HUES6 (cell line): ENCODE results near the gene FAM20C.

Experiments used
- H3K27ac ChIP-seq: 2 replicates; pipeline ENCODE4 v1.7.0; 2013; ENCODE audit warnings: low read depth, mild to moderate bottlenecking, low read length, inconsistent platforms
- H3K27me3 ChIP-seq: 2 replicates; pipeline ENCODE4 v1.6.1; 2013; ENCODE audit warnings: low read length; ENCODE audit not compliant: control insufficient read depth, insufficient read depth
- H3K36me3 ChIP-seq: 2 replicates; pipeline ENCODE4 v1.6.1; 2013; ENCODE audit warnings: low read length; ENCODE audit not compliant: control insufficient read depth, insufficient read depth
- H3K4me1 ChIP-seq: 2 replicates; pipeline ENCODE4 v1.6.1; 2013; ENCODE audit warnings: low read length; ENCODE audit not compliant: control insufficient read depth, insufficient read depth
- H3K4me3 ChIP-seq: 2 replicates; pipeline ENCODE4 v1.5.1; 2013; ENCODE audit warnings: low read depth, low read length
- H3K9ac ChIP-seq: one replicate; pipeline ENCODE4 v1.6.1; 2013; ENCODE audit warnings: mild to moderate bottlenecking, low read length
- H3K9me3 ChIP-seq: 2 replicates; pipeline ENCODE4 v1.6.1; 2013; ENCODE audit warnings: low read depth, low read length; ENCODE audit not compliant: control insufficient read depth, insufficient read depth

FAM20C gene

DNA sequence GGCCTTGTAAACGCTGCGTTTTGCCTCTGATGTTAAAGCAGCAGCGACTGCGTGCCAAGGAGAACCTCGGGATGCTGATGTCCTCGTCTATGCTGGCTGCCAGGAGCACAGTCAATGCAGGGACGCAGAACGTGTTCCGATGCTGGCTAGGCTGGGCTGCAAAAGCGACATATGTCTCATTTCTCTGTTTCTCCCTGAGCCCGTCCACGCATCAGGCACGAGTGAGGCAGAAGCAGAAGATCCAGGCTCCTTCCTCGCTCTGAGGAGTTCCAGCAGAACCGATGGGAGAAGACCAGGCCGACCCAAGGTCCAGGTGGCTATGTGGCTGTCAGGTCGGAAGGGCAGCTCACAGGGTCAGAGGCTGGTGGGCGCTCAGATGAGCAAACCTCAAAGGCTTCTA is 93.9 kb downstream of the FAM20C start:
- Histone ChIP-seq H3K9me3 (peaks cover 14% of the 10 kb centered on the region), H3K4me1 (no peaks in the 10 kb centered on the region), H3K9ac (no peak overlapping the region), H3K27me3 (peaks cover 52% of the 10 kb centered on the region), H3K36me3 (no peaks in the 10 kb centered on the region), H3K27ac (no peak overlapping the region), H3K4me3 (no peak overlapping the region)

DNA sequence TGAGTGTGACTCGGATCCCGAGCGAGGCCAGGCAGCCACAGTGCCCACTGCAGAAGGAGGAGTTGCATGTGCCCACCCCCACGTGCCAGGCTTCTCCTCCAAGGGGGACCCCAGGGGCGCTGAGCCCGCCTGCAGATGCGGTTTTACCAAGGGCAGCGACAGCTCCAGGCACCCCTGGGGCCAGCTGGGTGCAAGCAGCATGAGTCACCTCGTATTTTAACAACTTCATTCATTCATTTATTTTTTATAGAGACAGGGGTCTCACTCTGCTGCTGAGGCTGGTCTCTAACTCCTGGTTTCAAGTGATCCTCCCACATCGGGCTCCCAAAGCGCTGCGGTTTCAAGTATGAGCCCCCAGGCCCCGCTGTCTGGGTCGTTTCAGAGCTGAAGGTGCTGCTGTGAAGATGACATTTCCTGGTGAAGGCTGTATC is 96.3 kb downstream of the FAM20C start:
- H3K4me3 ChIP-seq, result no peak overlapping the region
- no peaks in the 10 kb centered on the region for H3K36me3 ChIP-seq
- no peak overlapping the region for H3K9ac ChIP-seq
- peaks cover 71% of the 10 kb centered on the region for H3K27me3 ChIP-seq
- no peak overlapping the region for H3K27ac ChIP-seq
- no peaks in the 10 kb centered on the region for H3K4me1 ChIP-seq
- peaks cover 11% of the 10 kb centered on the region; the same call in 1 of the 2 replicates for H3K9me3 ChIP-seq

DNA sequence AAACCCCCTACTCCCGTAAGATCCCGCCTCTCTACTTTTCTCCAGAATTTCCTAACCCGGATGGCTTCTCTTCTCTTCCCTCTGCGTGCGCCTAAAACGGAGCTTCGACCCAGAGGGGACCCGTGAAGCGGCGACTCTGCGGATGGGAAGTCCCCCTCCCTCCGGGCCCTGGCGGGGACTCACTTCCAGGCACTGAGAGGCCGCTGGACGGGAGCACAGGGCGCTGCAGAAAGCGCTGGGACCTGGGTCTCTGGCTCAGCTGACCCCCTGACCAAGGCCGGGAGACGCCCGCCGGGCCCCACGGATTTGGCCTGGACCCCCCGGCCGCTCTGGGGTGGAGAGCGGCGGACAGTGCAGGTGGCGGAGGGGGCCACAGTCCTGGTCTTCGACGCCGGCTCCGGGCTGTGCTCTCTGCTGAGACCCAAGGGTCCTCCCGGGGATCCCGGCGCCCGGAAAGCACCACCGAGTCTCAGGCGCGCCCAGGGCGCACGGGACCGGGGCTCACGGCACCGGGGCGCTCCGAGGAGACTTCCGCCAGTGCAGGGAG is 96.9 kb downstream of the FAM20C start:
- Histone ChIP-seq H3K9me3 (peaks cover 11% of the 10 kb centered on the region; the same call in 1 of the 2 replicates), H3K4me1 (no peaks in the 10 kb centered on the region), H3K4me3 (peak overlapping the region; percentile 16; the same call in 1 of the 2 replicates), H3K9ac (no peak overlapping the region), H3K36me3 (no peaks in the 10 kb centered on the region), H3K27ac (no peak overlapping the region), H3K27me3 (peaks cover 71% of the 10 kb centered on the region)

DNA sequence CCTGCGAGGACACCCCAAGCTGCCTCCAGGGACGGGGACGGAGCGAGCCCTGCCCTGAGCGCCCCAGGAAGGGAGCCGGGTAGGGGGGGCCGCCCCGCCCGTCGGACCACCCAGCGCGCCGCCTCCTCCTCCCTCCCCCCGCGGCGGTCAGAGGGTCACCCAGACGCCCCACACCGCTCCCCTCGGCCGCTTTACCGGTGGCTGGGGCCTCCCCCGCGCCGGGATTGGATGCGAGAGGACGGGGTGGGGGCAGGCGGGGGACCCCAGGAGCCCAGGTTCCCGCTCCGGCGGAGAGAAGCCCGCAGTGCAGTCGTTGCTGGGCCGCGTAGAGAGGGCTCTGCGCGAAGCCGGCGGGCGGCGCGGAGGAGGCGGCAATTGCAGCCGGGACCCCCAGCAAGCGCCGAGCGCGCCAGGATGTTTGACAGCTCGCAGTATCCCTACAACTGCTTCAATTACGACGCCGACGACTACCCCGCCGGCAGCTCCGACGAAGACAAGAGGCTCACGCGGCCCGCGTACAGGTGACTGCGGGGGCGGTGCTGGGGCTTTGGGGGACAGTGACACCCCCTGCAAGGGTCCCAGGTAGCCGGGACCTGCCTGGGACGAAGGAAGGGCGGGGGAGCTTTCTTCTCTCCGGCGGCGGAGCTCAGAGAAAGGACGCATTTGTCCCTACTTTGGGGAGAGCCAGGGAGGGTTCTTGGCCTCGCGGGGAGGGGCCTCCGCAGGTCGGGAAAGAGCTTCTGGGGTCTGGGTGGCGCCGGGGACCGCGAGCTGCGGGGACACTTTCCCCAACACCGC is 97.6 kb downstream of the FAM20C start, which contains the start of gene FOXL3:
Gene FOXL3 (plus strand): TSS at position 415 of the 798 bp plus-strand sequence. CDS start 0 bp downstream, at position 415.
- H3K36me3 ChIP-seq, result no peaks in the 10 kb centered on the region
- H3K9me3 ChIP-seq, result peaks cover 11% of the 10 kb centered on the region; the same call in 1 of the 2 replicates
- H3K27me3 ChIP-seq, result peaks cover 67% of the 10 kb centered on the region

DNA sequence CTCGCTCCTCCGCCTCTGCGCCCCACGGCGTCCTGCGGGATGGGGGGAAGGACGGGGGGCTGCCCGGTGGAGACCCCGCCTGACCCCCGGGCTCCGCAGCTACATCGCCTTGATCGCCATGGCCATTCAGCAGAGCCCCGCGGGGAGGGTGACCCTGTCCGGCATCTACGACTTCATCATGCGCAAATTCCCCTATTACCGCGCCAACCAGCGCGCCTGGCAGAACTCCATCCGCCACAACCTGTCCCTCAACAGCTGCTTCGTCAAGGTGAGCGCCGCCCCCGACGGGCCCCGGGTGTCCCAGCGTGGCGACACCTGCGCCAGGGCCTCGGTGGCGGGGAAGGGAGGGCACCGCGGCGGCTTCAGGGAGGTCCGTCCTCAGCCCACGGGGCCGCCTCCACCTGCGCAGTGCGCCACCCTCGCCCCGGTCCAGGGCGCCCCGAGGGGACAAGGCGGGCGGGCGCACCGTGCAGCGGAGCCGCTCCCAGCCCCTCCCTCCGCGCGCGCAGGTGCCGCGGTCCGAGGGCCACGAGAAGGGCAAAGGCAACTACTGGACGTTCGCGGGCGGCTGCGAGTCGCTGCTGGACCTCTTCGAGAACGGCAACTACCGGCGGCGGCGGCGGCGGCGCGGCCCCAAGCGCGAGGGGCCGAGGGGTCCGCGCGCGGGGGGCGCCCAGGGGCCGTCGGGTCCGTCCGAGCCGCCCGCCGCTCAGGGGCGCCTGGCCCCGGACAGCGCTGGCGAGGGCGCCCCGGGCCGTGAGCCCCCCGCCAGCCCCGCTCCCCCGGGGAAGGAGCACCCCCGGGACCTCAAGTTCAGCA is 98.4 kb downstream of the FAM20C start:
- Histone ChIP-seq H3K4me3 (peak overlapping the region; percentile 29; the same call in 1 of the 2 replicates), H3K27me3 (peaks cover 61% of the 10 kb centered on the region), H3K9ac (no peak overlapping the region), H3K4me1 (no peaks in the 10 kb centered on the region), H3K36me3 (no peaks in the 10 kb centered on the region), H3K27ac (no peak overlapping the region), H3K9me3 (peaks cover 9% of the 10 kb centered on the region; the same call in 1 of the 2 replicates)

More for the DNA sequence above, 97.6 kb downstream of the FAM20C start, which contains the start of gene FOXL3:
- Histone ChIP-seq H3K27ac (no peak within 1 kb of the TSS), H3K4me1 (no peaks in the 10 kb centered on the region), H3K4me3 (peak within 1 kb of the TSS; percentile 29; the same call in 1 of the 2 replicates), H3K9ac (no peak within 1 kb of the TSS)

DNA sequence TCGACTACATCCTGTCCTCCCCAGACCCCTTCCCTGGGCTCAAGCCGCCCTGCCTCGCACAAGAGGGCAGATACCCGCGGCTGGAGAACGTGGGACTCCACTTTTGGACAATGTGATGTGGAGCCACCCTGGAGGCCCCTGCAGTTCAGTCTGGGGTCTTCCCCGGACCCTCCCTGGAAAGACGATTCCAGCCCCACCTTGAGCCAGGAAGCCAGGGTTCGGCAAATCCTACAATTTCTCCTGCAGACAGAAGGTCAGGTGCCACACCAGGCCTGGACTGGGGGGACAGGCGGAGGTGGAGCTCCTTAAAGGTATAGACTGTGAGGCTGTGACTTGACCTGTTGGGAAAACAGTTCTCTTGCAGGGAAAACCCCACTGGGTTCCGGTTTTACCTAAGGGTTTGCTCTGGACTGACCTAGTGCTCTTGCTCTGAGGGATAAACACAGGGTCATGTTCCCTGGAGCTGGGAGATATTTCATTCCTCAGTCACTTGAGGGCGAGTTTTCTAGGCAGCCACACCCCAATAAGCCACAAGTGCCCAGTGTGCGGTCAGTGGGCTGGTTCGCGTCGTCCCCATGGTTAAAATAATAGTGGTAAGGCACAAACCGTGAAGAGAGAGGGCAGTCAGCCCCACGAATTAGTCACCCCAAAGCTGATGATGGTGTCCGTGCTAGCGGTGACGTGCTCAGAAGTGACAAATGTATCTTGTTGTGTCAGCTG is 99.2 kb downstream of the FAM20C start:
- H3K9ac ChIP-seq, result no peak overlapping the region
- no peak overlapping the region for H3K4me3 ChIP-seq
- no peaks in the 10 kb centered on the region for H3K36me3 ChIP-seq
- no peaks in the 10 kb centered on the region for H3K4me1 ChIP-seq
- H3K9me3 ChIP-seq, result peaks cover 9% of the 10 kb centered on the region; the same call in 1 of the 2 replicates
- no peak overlapping the region for H3K27ac ChIP-seq
- peaks cover 56% of the 10 kb centered on the region for H3K27me3 ChIP-seq

DNA sequence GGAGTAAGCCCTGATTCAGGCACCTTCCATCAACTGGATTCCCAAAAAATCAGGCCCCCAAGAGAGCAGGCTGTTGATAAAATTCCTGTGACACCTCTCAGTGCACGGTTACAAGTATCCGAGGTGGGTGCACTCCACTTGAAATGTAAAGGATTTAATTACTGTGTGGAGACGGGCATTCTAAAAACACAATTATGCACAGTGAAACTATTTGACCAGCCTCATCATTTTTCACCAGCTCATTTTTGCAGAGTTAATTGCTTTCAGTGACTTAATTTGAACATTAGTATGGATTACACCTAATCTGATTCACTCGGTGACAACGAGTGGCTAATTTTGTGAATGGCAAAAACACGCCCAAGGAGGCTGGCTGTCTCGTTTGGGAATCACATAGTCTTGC is 99.9 kb downstream of the FAM20C start:
- no peaks in the 10 kb centered on the region for H3K36me3 ChIP-seq
- H3K4me1 ChIP-seq, result no peaks in the 10 kb centered on the region
- H3K27me3 ChIP-seq, result peaks cover 55% of the 10 kb centered on the region
- no peak overlapping the region for H3K27ac ChIP-seq
- no peak overlapping the region for H3K9ac ChIP-seq
- no peak overlapping the region for H3K4me3 ChIP-seq
- H3K9me3 ChIP-seq, result peaks cover 9% of the 10 kb centered on the region; the same call in 1 of the 2 replicates

DNA sequence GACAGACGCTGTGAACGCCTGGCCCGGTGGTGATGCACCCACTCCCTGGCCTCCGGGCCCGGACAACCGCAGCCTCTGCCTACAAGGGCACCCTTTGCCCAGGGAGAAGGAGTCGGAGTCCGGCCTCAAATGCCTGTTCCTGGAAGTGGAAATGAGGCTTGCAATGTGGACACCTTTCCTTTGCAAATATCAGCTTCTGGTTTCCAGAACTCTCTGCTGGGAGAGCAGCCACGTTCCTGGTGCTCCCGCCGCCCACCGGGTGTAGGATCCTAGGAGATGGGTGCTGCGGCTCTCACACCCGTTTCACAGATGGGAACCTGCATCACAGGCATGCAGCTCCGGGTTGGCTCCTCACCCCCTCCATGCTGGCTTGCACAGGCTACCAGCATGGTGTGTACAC is 100.5 kb downstream of the FAM20C start:
- Histone ChIP-seq H3K27me3 (peaks cover 52% of the 10 kb centered on the region), H3K9ac (no peak overlapping the region), H3K4me1 (no peaks in the 10 kb centered on the region), H3K36me3 (no peaks in the 10 kb centered on the region), H3K27ac (no peak overlapping the region), H3K9me3 (peaks cover 9% of the 10 kb centered on the region; the same call in 1 of the 2 replicates), H3K4me3 (no peak overlapping the region)

DNA sequence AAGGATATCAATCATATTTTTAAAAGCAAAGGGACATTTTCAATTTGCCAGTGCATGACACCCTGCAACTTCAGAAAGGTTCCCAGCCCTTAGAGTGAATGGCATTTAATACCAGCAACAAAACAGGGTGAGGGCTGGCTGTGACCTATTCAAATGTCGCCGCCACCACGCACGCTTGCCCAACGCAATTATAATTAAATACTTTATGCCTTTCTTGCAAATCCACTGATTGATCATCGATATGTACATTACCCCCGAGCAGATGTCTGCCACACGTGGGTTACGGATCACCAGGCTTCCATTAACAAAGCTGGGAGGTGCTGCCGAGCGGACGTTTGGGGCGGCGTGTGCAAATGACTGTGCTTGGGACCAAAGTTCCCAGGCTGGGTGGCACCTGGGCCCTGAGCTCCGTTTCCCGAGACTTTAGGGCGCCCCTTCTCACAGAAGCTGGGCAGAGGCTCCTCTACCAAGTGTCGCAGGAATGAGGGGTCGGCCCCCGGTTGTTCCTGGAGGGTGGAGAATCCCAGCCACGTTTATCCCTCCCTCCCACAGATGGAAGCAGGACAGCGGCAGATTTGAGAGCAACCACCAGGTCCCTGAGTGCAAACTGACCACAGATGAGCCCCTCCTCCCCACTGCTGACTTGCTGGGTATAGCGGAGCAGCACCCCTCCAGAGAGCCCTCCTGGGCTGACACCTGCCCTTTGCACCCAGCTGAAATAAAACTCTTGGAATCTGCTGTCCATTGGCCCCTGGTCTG is 101.5 kb downstream of the FAM20C start:
- Histone ChIP-seq H3K9ac (no peak overlapping the region), H3K9me3 (peaks cover 9% of the 10 kb centered on the region; the same call in 1 of the 2 replicates), H3K27ac (no peak overlapping the region), H3K27me3 (peaks cover 41% of the 10 kb centered on the region), H3K4me3 (no peak overlapping the region), H3K4me1 (no peaks in the 10 kb centered on the region), H3K36me3 (no peaks in the 10 kb centered on the region)
